ENCODE data around the gene ATRAID.
A peak's percentile ranks its signal among the peaks of the same experiment; 100 is the strongest.

The ATRAID gene

GRCh38 chr2:27255660-27256059 lies 43.8 kb downstream of the ATRAID start:
- Histone ChIP-seq H3K9me3 (ENCODE audit: control insufficient read depth, low read length) (no peaks in the 10 kb centered on the region), H3K36me3 (ENCODE audit: control insufficient read depth, insufficient read depth, low read length) (no peaks in the 10 kb centered on the region), H3K27ac (ENCODE audit: low read depth, low read length, severe bottlenecking) (no peak overlapping the region), H3K4me1 (ENCODE audit: control insufficient read depth, insufficient read depth, low read length, poor library complexity, severe bottlenecking) (no peaks in the 10 kb centered on the region), H3K4me3 (ENCODE audit: extremely low read depth, insufficient read depth, low read length, poor library complexity, severe bottlenecking) (no peak overlapping the region)
- 45 to 67% methylated on average over 1 of the region's 1 CpG for WGBS, 2 experiments (ENCODE audit: insufficient coverage in 2 of 2)

- H3K4me1 ChIP-seq (ENCODE audit: control insufficient read depth, insufficient read depth, low read length, poor library complexity, severe bottlenecking), result no peaks in the 10 kb centered on the region
- H3K4me3 ChIP-seq (ENCODE audit: extremely low read depth, insufficient read depth, low read length, poor library complexity, severe bottlenecking), result no peak overlapping the region
- no peaks in the 10 kb centered on the region for H3K9me3 ChIP-seq (ENCODE audit: control insufficient read depth, low read length)
- H3K27ac ChIP-seq (ENCODE audit: low read depth, low read length, severe bottlenecking), result no peak overlapping the region
- WGBS, 2 experiments (ENCODE audit: insufficient coverage in 2 of 2), result 83 to 88% methylated on average over 5 to 7 of the region's 7 CpGs
- H3K36me3 ChIP-seq (ENCODE audit: control insufficient read depth, insufficient read depth, low read length), result no peaks in the 10 kb centered on the region
Measured at GRCh38 chr2:27256855-27257454, 45.1 kb downstream of the ATRAID start.

GRCh38 chr2:27258051-27258450 lies 46.2 kb downstream of the ATRAID start:
- H3K4me1 ChIP-seq (ENCODE audit: control insufficient read depth, insufficient read depth, low read length, poor library complexity, severe bottlenecking), result peaks cover 2% of the 10 kb centered on the region
- H3K9me3 ChIP-seq (ENCODE audit: control insufficient read depth, low read length), result no peaks in the 10 kb centered on the region
- 83 to 92% methylated on average over 8 of the region's 8 CpGs for WGBS, 2 experiments (ENCODE audit: insufficient coverage in 2 of 2)
- H3K36me3 ChIP-seq (ENCODE audit: control insufficient read depth, insufficient read depth, low read length), result no peaks in the 10 kb centered on the region
- H3K27ac ChIP-seq (ENCODE audit: low read depth, low read length, severe bottlenecking), result no peak overlapping the region
- H3K4me3 ChIP-seq (ENCODE audit: extremely low read depth, insufficient read depth, low read length, poor library complexity, severe bottlenecking), result no peak overlapping the region

GRCh38 chr2:27261241-27261925 lies 49.5 kb downstream of the ATRAID start:
- no peaks in the 10 kb centered on the region for H3K9me3 ChIP-seq (ENCODE audit: control insufficient read depth, low read length)
- no peak overlapping the region for H3K4me3 ChIP-seq (ENCODE audit: extremely low read depth, insufficient read depth, low read length, poor library complexity, severe bottlenecking)
- H3K27ac ChIP-seq (ENCODE audit: low read depth, low read length, severe bottlenecking), result no peak overlapping the region
- H3K36me3 ChIP-seq (ENCODE audit: control insufficient read depth, insufficient read depth, low read length), result no peaks in the 10 kb centered on the region
- peaks cover 8% of the 10 kb centered on the region for H3K4me1 ChIP-seq (ENCODE audit: control insufficient read depth, insufficient read depth, low read length, poor library complexity, severe bottlenecking)
- 36 to 76% methylated on average over 5 to 9 of the region's 11 CpGs for WGBS, 2 experiments (ENCODE audit: insufficient coverage in 2 of 2)

- H3K4me1 ChIP-seq (ENCODE audit: control insufficient read depth, insufficient read depth, low read length, poor library complexity, severe bottlenecking), result peaks cover 8% of the 10 kb centered on the region
- WGBS, 2 experiments (ENCODE audit: insufficient coverage in 2 of 2), result 3% methylated on average over 23 to 35 of the region's 40 CpGs
- H3K4me3 ChIP-seq (ENCODE audit: extremely low read depth, insufficient read depth, low read length, poor library complexity, severe bottlenecking), result no peak overlapping the region
- no peaks in the 10 kb centered on the region for H3K9me3 ChIP-seq (ENCODE audit: control insufficient read depth, low read length)
- H3K36me3 ChIP-seq (ENCODE audit: control insufficient read depth, insufficient read depth, low read length), result no peaks in the 10 kb centered on the region
- no peak overlapping the region for H3K27ac ChIP-seq (ENCODE audit: low read depth, low read length, severe bottlenecking)
Measured at GRCh38 chr2:27261926-27262298, 50.1 kb downstream of the ATRAID start.

- 1% methylated on average over 51 to 81 of the region's 96 CpGs for WGBS, 2 experiments (ENCODE audit: insufficient coverage in 2 of 2)
- Histone ChIP-seq H3K27ac (ENCODE audit: low read depth, low read length, severe bottlenecking) (no peak within 1 kb of the TSS), H3K9me3 (ENCODE audit: control insufficient read depth, low read length) (no peaks in the 10 kb centered on the region), H3K36me3 (ENCODE audit: control insufficient read depth, insufficient read depth, low read length) (no peaks in the 10 kb centered on the region), H3K4me1 (ENCODE audit: control insufficient read depth, insufficient read depth, low read length, poor library complexity, severe bottlenecking) (peaks cover 8% of the 10 kb centered on the region), H3K4me3 (ENCODE audit: extremely low read depth, insufficient read depth, low read length, poor library complexity, severe bottlenecking) (peak within 1 kb of the TSS; percentile 31)
Measured at GRCh38 chr2:27262379-27263286, 50.8 kb downstream of the ATRAID start, which contains the start of gene SLC30A3. SLC30A3 (minus strand) TSS chr2:27263047; CDS start chr2:27262906, 141 bp downstream.

- Histone ChIP-seq H3K4me3 (ENCODE audit: extremely low read depth, insufficient read depth, low read length, poor library complexity, severe bottlenecking) (peak overlapping the region; percentile 31), H3K4me1 (ENCODE audit: control insufficient read depth, insufficient read depth, low read length, poor library complexity, severe bottlenecking) (peaks cover 8% of the 10 kb centered on the region), H3K27ac (ENCODE audit: low read depth, low read length, severe bottlenecking) (no peak overlapping the region), H3K9me3 (ENCODE audit: control insufficient read depth, low read length) (no peaks in the 10 kb centered on the region), H3K36me3 (ENCODE audit: control insufficient read depth, insufficient read depth, low read length) (no peaks in the 10 kb centered on the region)
- 2 to 3% methylated on average over 30 to 31 of the region's 46 CpGs for WGBS, 2 experiments (ENCODE audit: insufficient coverage in 2 of 2)
Measured at GRCh38 chr2:27263287-27264252, 51.7 kb downstream of the ATRAID start.

- Histone ChIP-seq H3K27ac (ENCODE audit: low read depth, low read length, severe bottlenecking) (no peak overlapping the region), H3K9me3 (ENCODE audit: control insufficient read depth, low read length) (no peaks in the 10 kb centered on the region), H3K4me3 (ENCODE audit: extremely low read depth, insufficient read depth, low read length, poor library complexity, severe bottlenecking) (peak overlapping the region; percentile 32), H3K4me1 (ENCODE audit: control insufficient read depth, insufficient read depth, low read length, poor library complexity, severe bottlenecking) (peaks cover 8% of the 10 kb centered on the region), H3K36me3 (ENCODE audit: control insufficient read depth, insufficient read depth, low read length) (no peaks in the 10 kb centered on the region)
- 1% methylated on average over 12 to 18 of the region's 38 CpGs for WGBS, 2 experiments (ENCODE audit: insufficient coverage in 2 of 2)
Measured at GRCh38 chr2:27264253-27264752, 52.5 kb downstream of the ATRAID start.

GRCh38 chr2:27264753-27265535 lies 53.1 kb downstream of the ATRAID start:
- Histone ChIP-seq H3K9me3 (ENCODE audit: control insufficient read depth, low read length) (no peaks in the 10 kb centered on the region), H3K36me3 (ENCODE audit: control insufficient read depth, insufficient read depth, low read length) (no peaks in the 10 kb centered on the region), H3K4me1 (ENCODE audit: control insufficient read depth, insufficient read depth, low read length, poor library complexity, severe bottlenecking) (peaks cover 8% of the 10 kb centered on the region), H3K27ac (ENCODE audit: low read depth, low read length, severe bottlenecking) (no peak overlapping the region), H3K4me3 (ENCODE audit: extremely low read depth, insufficient read depth, low read length, poor library complexity, severe bottlenecking) (peak overlapping the region; percentile 32)
- WGBS, 2 experiments (ENCODE audit: insufficient coverage in 2 of 2), result 5% methylated on average over 42 to 52 of the region's 56 CpGs
